Esophagus muscularis mucosa (tissue), 4 donors: ENCODE data around the gene AP2A1. TPM values are rescaled to one million over a fixed set of nuclear protein-coding genes. Genes with fewer than 3 reads are reported as not detected.

Experiments
- DNase-seq: peaks from one replicate; pipeline ENCODE4 v3.0.0-alpha.2; 2017; ENCODE audit errors: extremely low spot score
- H3K27ac ChIP-seq, 4 donors: fragments of 200-600 bp; sonication (generic); replicated peaks in 1 of 4; 1 replicate in 3 of 4; 2 replicates in 1 of 4; pipeline ENCODE4 v1.5.1; 2016 to 2019; ENCODE audit warnings: mild to moderate bottlenecking in 1 of 4
- H3K27me3 ChIP-seq, 4 donors: fragments of 200-600 bp; sonication (generic); one replicate each; pipeline versions ENCODE4 v1.5.1 to v1.6.0; 2016 to 2019
- H3K36me3 ChIP-seq, 4 donors: fragments of 200-600 bp; sonication (generic); one replicate each; pipeline ENCODE4 v1.5.1; 2016 to 2019
- H3K4me1 ChIP-seq, 4 donors: fragments of 200-600 bp; sonication (generic); one replicate each; pipeline ENCODE4 v1.5.1; 2016 to 2019
- H3K4me3 ChIP-seq, 4 donors: fragments of 200-600 bp; sonication (generic); 1 replicate in 2 of 4; 2 replicates in 2 of 4; pipeline ENCODE4 v1.5.1; 2016 to 2019; ENCODE audit warnings: mild to moderate bottlenecking in 4 of 4, moderate library complexity in 1 of 4
- H3K9me3 ChIP-seq, 4 donors: fragments of 200-600 bp; sonication (generic); 1 replicate in 3 of 4; 2 replicates in 1 of 4; pipeline ENCODE4 v1.5.1; 2016 to 2019
- CTCF ChIP-seq, 3 experiments: fragments of 200-600 bp in 2 of 3; fragments of 450-650 bp in 1 of 3; sonication (generic) in 2 of 3; IDR thresholded peaks; one replicate each; pipeline ENCODE4 v1.5.1; 2017 to 2019; ENCODE audit warnings: antibody characterized with exemption in 3 of 3, mild to moderate bottlenecking in 2 of 3, moderate library complexity in 1 of 3
- EP300 ChIP-seq: sonication (generic); formaldehyde crosslinking; IDR thresholded peaks from one replicate; pipeline ENCODE4 v1.6.1; 2017; ENCODE audit warnings: antibody characterized with exemption
- POLR2A ChIP-seq: fragments of 450-650 bp; IDR thresholded peaks from one replicate; pipeline ENCODE4 v1.6.1; 2017; ENCODE audit warnings: antibody characterized with exemption, moderate library complexity, mild to moderate bottlenecking, low read depth
- POLR2AphosphoS5 ChIP-seq, 2 donors: sonication (generic); formaldehyde crosslinking; IDR thresholded peaks; one replicate each; pipeline ENCODE4 v1.6.1; 2017; ENCODE audit warnings: antibody characterized with exemption in 2 of 2
- WGBS: methylation state at CpG from one replicate; pipeline ENCODE4 v1.1.5; 2018; 5-methylcytosine and 5-hydroxymethylcytosine counted together
- intact Hi-C: fragments of 100-400 bp; cut with DNase I; formaldehyde crosslinking; loops from one replicate; pipeline ENCODE4 v1.15.1; 2023
- total RNA-seq, 4 donors: library from RNA; depleted of rRNA; stranded (reverse); fragments of >200 nt; gene quantifications; one replicate each; pipeline versions ENCODE4 v1.1.0 to v1.2.1, GENCODE V29; 2016

The AP2A1 gene
- total RNA-seq, 4 donors from 2014 or later = 56.9 to 114 (median 87.8) TPM

GRCh38 chr19:49787746-49788145 is 20.9 kb downstream of the AP2A1 start:
- intact Hi-C loops = no loop called here
- Histone ChIP-seq H3K27ac (no peak overlapping the region), H3K36me3 (peaks cover 31 to 98% (median 89%) of the 10 kb centered on the region in 4 donors), H3K9me3 (no peaks in the 10 kb centered on the region), H3K4me3 (no peak overlapping the region), H3K27me3 (no peaks in the 10 kb centered on the region), H3K4me1 (peaks cover 0 to 25% (median 15%) of the 10 kb centered on the region in 4 donors)
- TF ChIP-seq CTCF (IDR thresholded peaks at IDR 0.05) (no peak), POLR2AphosphoS5 (IDR thresholded peaks at IDR 0.05) (no peak), POLR2A (no peak), EP300 (no peak)
- DNase-seq = no peak
- WGBS = 90% methylated on average over 5 of the region's 5 CpGs

GRCh38 chr19:49788857-49789256 is 22.1 kb downstream of the AP2A1 start:
- intact Hi-C loops = no loop called here
- 91% methylated on average over 8 of the region's 10 CpGs for WGBS
- TF ChIP-seq CTCF (IDR thresholded peaks at IDR 0.05) (no peak), EP300 (no peak), POLR2AphosphoS5 (IDR thresholded peaks at IDR 0.05) (no peak), POLR2A (no peak)
- Histone ChIP-seq H3K36me3 (peaks cover 30 to 98% (median 89%) of the 10 kb centered on the region in 4 donors), H3K4me3 (no peak overlapping the region), H3K27me3 (no peaks in the 10 kb centered on the region), H3K4me1 (peaks cover 0 to 25% (median 15%) of the 10 kb centered on the region in 4 donors), H3K27ac (no peak overlapping the region), H3K9me3 (no peaks in the 10 kb centered on the region)
- DNase-seq = no peak

- no peak overlapping the region for H3K4me3 ChIP-seq
- intact Hi-C loops = no loop called here
- H3K4me1 ChIP-seq = peaks cover 0 to 25% (median 15%) of the 10 kb centered on the region in 4 donors
- TF ChIP-seq EP300 (no peak), POLR2AphosphoS5 (IDR thresholded peaks at IDR 0.05) (no peak), CTCF (IDR thresholded peaks at IDR 0.05) (no peak), POLR2A (no peak)
- 73% methylated on average over 9 of the region's 9 CpGs for WGBS
- H3K27ac ChIP-seq = peak overlapping the region in 1 of 4 donors; percentile 18
- peaks cover 43 to 98% (median 89%) of the 10 kb centered on the region in 4 donors for H3K36me3 ChIP-seq
- no peak for DNase-seq
- no peaks in the 10 kb centered on the region for H3K9me3 ChIP-seq
- no peaks in the 10 kb centered on the region for H3K27me3 ChIP-seq
Observed at GRCh38 chr19:49790866-49791265, 24.1 kb downstream of the AP2A1 start.

- H3K4me3 ChIP-seq = no peak overlapping the region
- no peaks in the 10 kb centered on the region for H3K27me3 ChIP-seq
- H3K36me3 ChIP-seq = peaks cover 54 to 99% (median 93%) of the 10 kb centered on the region in 4 donors
- intact Hi-C loops = no loop called here
- H3K4me1 ChIP-seq = peaks cover 0 to 18% (median 6%) of the 10 kb centered on the region in 4 donors
- no peak for DNase-seq
- WGBS = 95% methylated on average over 15 of the region's 26 CpGs
- H3K27ac ChIP-seq = no peak overlapping the region
- H3K9me3 ChIP-seq = no peaks in the 10 kb centered on the region
- no peak for TF ChIP-seq POLR2A
- no peak for TF ChIP-seq CTCF (IDR thresholded peaks at IDR 0.05)
- TF ChIP-seq EP300 = no peak
- no peak for TF ChIP-seq POLR2AphosphoS5 (IDR thresholded peaks at IDR 0.05)
Observed at GRCh38 chr19:49791776-49792445, 25.1 kb downstream of the AP2A1 start.
